Measurements from ENCODE around the gene GLB1L3. TPM values are rescaled to one million over a fixed set of nuclear protein-coding genes. Genes with fewer than 3 reads are reported as not detected.
"Not testable (repeated sequence)": the region's sequence is repeated elsewhere in the genome, so short reads cannot be mapped to it uniquely, and the experiment has no call there.

Gene GLB1L3
- polyA plus RNA-seq, 1 donor (not counting 4 experiments of a cell fraction or from before 2014, with no cell fraction given), result 3.0 TPM

DNA sequence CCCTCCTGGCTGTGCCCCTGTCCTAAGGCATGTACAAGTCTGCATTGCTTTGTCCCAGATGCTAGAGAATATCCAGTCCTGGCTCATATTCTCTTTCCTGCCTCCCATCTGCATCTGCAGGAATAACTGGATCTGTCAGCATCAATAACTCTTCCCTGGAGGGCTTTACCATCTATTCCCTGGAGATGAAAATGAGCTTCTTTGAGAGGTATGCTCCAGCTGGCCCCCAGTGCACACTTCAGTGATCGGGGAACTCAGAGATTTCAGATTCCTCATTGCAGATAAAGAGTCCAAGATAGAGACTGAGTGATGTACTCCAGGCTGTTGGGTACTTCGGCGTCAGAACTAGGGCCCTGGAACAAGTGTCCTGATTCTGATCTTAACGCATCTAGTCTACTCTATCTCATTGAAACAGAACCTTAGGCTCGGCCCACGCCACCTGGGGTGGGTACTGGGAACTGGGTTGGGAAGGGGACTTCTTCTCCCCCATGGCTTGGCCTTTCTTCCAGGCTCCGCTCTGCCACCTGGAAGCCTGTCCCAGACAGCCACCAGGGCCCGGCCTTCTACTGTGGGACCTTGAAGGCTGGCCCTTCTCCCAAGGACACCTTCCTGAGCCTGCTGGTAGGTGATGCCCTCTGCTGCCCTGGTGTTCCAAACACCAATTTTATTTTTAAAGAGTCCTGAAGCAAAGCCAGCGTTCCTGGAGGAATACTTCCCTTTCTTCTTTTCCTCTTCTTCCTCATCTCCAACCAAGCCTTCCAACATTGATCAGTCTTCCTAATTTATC, 37.8 kb downstream of the GLB1L3 start:
- Histone ChIP-seq H3K27me3 (ENCODE audit: control insufficient read depth, extremely low read depth, insufficient read depth, low read length) (no peaks in the 10 kb centered on the region), H3K27ac (ENCODE audit: control insufficient read depth, insufficient read depth, low read length) (no peak overlapping the region), H4K20me1 (ENCODE audit: control insufficient read depth, extremely low read depth, insufficient read depth, low read length) (no peaks in the 10 kb centered on the region), H3K79me2 (ENCODE audit: control insufficient read depth, insufficient read depth, low read length) (no peaks in the 10 kb centered on the region), H2AFZ (ENCODE audit: control insufficient read depth, low read length) (no peak overlapping the region), H3K9ac (ENCODE audit: control insufficient read depth, extremely low read depth, insufficient read depth, low read length) (no peak overlapping the region), H3K4me2 (ENCODE audit: control insufficient read depth, extremely low read depth, insufficient read depth, low read depth, low read length) (no peak overlapping the region), H3K4me1 (ENCODE audit: control insufficient read depth, extremely low read depth, insufficient read depth, low read length) (no peaks in the 10 kb centered on the region), H3K9me1 (ENCODE audit: control insufficient read depth, extremely low read depth, insufficient read depth, low read length) (no peaks in the 10 kb centered on the region), H3K9me3 (ENCODE audit: control insufficient read depth, low read depth, low read length) (no peaks in the 10 kb centered on the region), H3K4me3 (ENCODE audit: control insufficient read depth in 2 of 3, extremely low read depth in 1 of 3, insufficient read depth in 2 of 3, low read depth in 1 of 3, low read length in 3 of 3) (no peak overlapping the region), H3K36me3 (ENCODE audit: control insufficient read depth in 2 of 2, extremely low read depth in 1 of 2, insufficient read depth in 2 of 2, low read length in 2 of 2) (no peaks in the 10 kb centered on the region)
- dilution Hi-C loops (cut with MboI; ENCODE audit: extremely low pct_ligation_motif_present, low sequenced_read_pairs), result no loop called here
- DNase-seq (ENCODE audit: low read depth, low spot score) (no peak), FAIRE-seq (no peak)
- TF ChIP-seq, protein P1, sequence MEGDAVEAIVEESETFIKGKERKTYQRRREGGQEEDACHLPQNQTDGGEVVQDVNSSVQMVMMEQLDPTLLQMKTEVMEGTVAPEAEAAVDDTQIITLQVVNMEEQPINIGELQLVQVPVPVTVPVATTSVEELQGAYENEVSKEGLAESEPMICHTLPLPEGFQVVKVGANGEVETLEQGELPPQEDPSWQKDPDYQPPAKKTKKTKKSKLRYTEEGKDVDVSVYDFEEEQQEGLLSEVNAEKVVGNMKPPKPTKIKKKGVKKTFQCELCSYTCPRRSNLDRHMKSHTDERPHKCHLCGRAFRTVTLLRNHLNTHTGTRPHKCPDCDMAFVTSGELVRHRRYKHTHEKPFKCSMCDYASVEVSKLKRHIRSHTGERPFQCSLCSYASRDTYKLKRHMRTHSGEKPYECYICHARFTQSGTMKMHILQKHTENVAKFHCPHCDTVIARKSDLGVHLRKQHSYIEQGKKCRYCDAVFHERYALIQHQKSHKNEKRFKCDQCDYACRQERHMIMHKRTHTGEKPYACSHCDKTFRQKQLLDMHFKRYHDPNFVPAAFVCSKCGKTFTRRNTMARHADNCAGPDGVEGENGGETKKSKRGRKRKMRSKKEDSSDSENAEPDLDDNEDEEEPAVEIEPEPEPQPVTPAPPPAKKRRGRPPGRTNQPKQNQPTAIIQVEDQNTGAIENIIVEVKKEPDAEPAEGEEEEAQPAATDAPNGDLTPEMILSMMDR (optimal IDR thresholded peaks at IDR 0.05 in 1 of 3, IDR thresholded peaks at IDR 0.05 in 1 of 3, conservative IDR thresholded peaks at IDR 0.05 in 1 of 3; ENCODE audit: extremely low read depth in 1 of 3, insufficient read depth in 2 of 3, low read length in 3 of 3), result peak in 1 of 3 experiments; percentile 8
- TF ChIP-seq EZH2 (IDR thresholded peaks at IDR 0.05; ENCODE audit: low read length), result no peak

DNA sequence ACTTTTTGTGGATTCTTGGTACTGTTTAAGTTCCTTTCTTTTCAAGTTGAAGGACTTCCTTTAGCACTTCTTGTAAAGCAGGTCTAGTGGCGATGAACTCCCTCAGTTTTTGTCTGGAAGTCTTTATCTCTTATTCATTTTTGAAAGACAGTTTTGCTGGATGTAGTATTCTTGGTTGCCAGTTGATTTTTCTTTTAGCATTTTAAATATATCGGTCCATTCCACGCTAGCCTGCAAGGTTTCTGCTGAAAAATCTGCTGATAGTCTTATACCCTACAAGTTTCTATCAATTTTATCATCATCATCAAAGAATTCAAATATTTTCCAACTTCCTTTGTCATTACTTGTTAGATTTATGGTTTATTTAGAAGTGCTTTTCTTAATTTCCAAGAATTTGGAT, 40.9 kb downstream of the GLB1L3 start:
- Histone ChIP-seq H3K9me3 (ENCODE audit: control insufficient read depth, low read depth, low read length) (no peaks in the 10 kb centered on the region), H2AFZ (ENCODE audit: control insufficient read depth, low read length) (no peak overlapping the region), H3K9me1 (ENCODE audit: control insufficient read depth, extremely low read depth, insufficient read depth, low read length) (no peaks in the 10 kb centered on the region), H3K27ac (ENCODE audit: control insufficient read depth, insufficient read depth, low read length) (no peak overlapping the region), H3K4me2 (ENCODE audit: control insufficient read depth, extremely low read depth, insufficient read depth, low read depth, low read length) (no peak overlapping the region), H3K9ac (ENCODE audit: control insufficient read depth, extremely low read depth, insufficient read depth, low read length) (no peak overlapping the region), H3K27me3 (ENCODE audit: control insufficient read depth, extremely low read depth, insufficient read depth, low read length) (no peaks in the 10 kb centered on the region), H3K4me1 (ENCODE audit: control insufficient read depth, extremely low read depth, insufficient read depth, low read length) (no peaks in the 10 kb centered on the region), H4K20me1 (ENCODE audit: control insufficient read depth, extremely low read depth, insufficient read depth, low read length) (no peaks in the 10 kb centered on the region), H3K79me2 (ENCODE audit: control insufficient read depth, insufficient read depth, low read length) (no peaks in the 10 kb centered on the region), H3K36me3 (ENCODE audit: control insufficient read depth in 2 of 2, extremely low read depth in 1 of 2, insufficient read depth in 2 of 2, low read length in 2 of 2) (no peaks in the 10 kb centered on the region), H3K4me3 (ENCODE audit: control insufficient read depth in 2 of 3, extremely low read depth in 1 of 3, insufficient read depth in 2 of 3, low read depth in 1 of 3, low read length in 3 of 3) (no peak overlapping the region)
- TF ChIP-seq, protein P1 (optimal IDR thresholded peaks at IDR 0.05 in 1 of 3, IDR thresholded peaks at IDR 0.05 in 1 of 3, conservative IDR thresholded peaks at IDR 0.05 in 1 of 3; ENCODE audit: extremely low read depth in 1 of 3, insufficient read depth in 2 of 3, low read length in 3 of 3), result no peak
- no peak for TF ChIP-seq EZH2 (IDR thresholded peaks at IDR 0.05; ENCODE audit: low read length)
- FAIRE-seq (no peak), DNase-seq (ENCODE audit: low read depth, low spot score) (no peak)
- dilution Hi-C loops (cut with MboI; ENCODE audit: extremely low pct_ligation_motif_present, low sequenced_read_pairs), result no loop called here

DNA sequence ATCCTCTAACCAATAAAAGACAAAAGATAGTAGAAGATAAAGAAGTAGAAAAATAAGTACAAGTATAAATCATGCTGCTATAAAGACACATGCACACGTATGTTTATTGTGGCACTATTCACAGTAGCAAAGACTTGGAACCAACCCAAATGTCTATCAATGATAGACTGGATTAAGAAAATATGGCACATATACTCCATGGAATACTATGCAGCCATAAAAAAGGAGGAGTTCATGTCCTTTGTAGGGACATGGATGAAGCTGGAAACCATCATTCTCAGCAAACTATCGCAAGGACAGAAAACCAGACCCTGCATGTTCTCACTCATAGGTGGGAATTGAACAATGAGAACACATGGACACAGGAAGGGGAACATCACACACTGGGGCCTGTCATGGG, 45.2 kb downstream of the GLB1L3 start:
- H2AFZ ChIP-seq (ENCODE audit: control insufficient read depth, low read length); H4K20me1 ChIP-seq (ENCODE audit: control insufficient read depth, extremely low read depth, insufficient read depth, low read length); H3K4me3 ChIP-seq (ENCODE audit: control insufficient read depth in 2 of 3, extremely low read depth in 1 of 3, insufficient read depth in 2 of 3, low read depth in 1 of 3, low read length in 3 of 3); H3K4me2 ChIP-seq (ENCODE audit: control insufficient read depth, extremely low read depth, insufficient read depth, low read depth, low read length); H3K9me3 ChIP-seq (ENCODE audit: control insufficient read depth, low read depth, low read length); DNase-seq (ENCODE audit: low read depth, low spot score); H3K36me3 ChIP-seq (ENCODE audit: control insufficient read depth in 2 of 2, extremely low read depth in 1 of 2, insufficient read depth in 2 of 2, low read length in 2 of 2); H3K79me2 ChIP-seq (ENCODE audit: control insufficient read depth, insufficient read depth, low read length); H3K27ac ChIP-seq (ENCODE audit: control insufficient read depth, insufficient read depth, low read length); H3K9ac ChIP-seq (ENCODE audit: control insufficient read depth, extremely low read depth, insufficient read depth, low read length); H3K4me1 ChIP-seq (ENCODE audit: control insufficient read depth, extremely low read depth, insufficient read depth, low read length); dilution Hi-C loops (cut with MboI; ENCODE audit: extremely low pct_ligation_motif_present, low sequenced_read_pairs); H3K9me1 ChIP-seq (ENCODE audit: control insufficient read depth, extremely low read depth, insufficient read depth, low read length); H3K27me3 ChIP-seq (ENCODE audit: control insufficient read depth, extremely low read depth, insufficient read depth, low read length); FAIRE-seq: not testable (repeated sequence)

All from keratinocyte (primary cell).